Measurements from ENCODE around the gene CCDC175. TPM values are rescaled to one million over a fixed set of nuclear protein-coding genes. Genes with fewer than 3 reads are reported as not detected.

CCDC175 gene
- total and polyA plus RNA-seq, 7 donors = not detected

DNA sequence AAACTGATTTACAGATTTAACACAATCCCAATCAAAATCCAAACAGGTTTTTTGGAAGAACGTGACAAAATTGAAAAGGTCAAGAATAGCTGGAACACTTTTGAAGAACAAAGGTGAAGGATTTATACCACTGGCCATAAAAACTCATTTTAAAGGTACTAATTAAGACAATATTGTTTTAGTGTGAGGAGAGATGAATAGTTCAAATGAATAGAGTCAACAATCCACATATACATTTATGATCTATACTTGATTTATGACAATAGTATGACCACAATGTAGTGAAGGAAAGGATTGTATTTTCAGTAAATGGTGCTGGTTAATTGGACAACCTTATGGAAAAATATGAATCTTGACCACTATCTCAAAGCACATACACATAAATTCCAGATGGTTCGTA is 29.3 kb downstream of the CCDC175 start:
- Histone ChIP-seq H3K9me3 (no peaks in the 10 kb centered on the region), H3K4me1 (no peaks in the 10 kb centered on the region), H3K36me3 (no peaks in the 10 kb centered on the region), H3K27ac (no peak overlapping the region), H3K4me3 (no peak overlapping the region), H3K27me3 (no peaks in the 10 kb centered on the region)
- intact Hi-C loops (cut with DNase I) = no loop called here
- 15 to 73% methylated on average over 2 of the region's 2 CpGs for WGBS, 2 donors
- no peak for DNase-seq
- TF ChIP-seq EP300 (IDR thresholded peaks at IDR 0.05) (no peak), POLR2AphosphoS5 (IDR thresholded peaks at IDR 0.05) (no peak), POLR2A (IDR thresholded peaks at IDR 0.05) (no peak)
- TF ChIP-seq, protein P1, sequence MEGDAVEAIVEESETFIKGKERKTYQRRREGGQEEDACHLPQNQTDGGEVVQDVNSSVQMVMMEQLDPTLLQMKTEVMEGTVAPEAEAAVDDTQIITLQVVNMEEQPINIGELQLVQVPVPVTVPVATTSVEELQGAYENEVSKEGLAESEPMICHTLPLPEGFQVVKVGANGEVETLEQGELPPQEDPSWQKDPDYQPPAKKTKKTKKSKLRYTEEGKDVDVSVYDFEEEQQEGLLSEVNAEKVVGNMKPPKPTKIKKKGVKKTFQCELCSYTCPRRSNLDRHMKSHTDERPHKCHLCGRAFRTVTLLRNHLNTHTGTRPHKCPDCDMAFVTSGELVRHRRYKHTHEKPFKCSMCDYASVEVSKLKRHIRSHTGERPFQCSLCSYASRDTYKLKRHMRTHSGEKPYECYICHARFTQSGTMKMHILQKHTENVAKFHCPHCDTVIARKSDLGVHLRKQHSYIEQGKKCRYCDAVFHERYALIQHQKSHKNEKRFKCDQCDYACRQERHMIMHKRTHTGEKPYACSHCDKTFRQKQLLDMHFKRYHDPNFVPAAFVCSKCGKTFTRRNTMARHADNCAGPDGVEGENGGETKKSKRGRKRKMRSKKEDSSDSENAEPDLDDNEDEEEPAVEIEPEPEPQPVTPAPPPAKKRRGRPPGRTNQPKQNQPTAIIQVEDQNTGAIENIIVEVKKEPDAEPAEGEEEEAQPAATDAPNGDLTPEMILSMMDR (IDR thresholded peaks at IDR 0.05) = no peak

DNA sequence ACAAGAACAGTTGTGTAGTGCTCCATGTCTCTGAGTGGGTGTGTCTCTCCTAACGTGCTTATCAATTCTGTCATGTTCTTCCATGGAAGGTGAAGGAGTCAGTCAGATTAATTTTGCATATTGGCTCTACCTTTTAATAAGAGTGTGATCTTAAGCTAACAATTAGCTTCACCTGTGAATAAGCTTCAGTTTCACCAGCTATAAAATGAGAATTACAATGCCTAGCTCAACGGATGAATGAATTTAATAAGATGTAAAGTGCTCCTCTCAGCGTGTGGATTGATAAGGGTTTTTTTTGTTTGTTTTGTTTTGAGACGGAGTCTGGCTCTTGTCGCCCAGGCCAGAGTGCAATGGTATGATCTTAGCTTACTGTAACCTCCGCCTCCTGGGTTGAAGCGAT is 32.7 kb downstream of the CCDC175 start:
- no peak overlapping the region for H3K4me3 ChIP-seq
- TF ChIP-seq, protein P1 (IDR thresholded peaks at IDR 0.05) = no peak
- TF ChIP-seq POLR2AphosphoS5 (IDR thresholded peaks at IDR 0.05) (no peak), POLR2A (IDR thresholded peaks at IDR 0.05) (no peak), EP300 (IDR thresholded peaks at IDR 0.05) (no peak)
- H3K27ac ChIP-seq = no peak overlapping the region
- intact Hi-C loops (cut with DNase I) = no loop called here
- H3K27me3 ChIP-seq = no peaks in the 10 kb centered on the region
- 41 to 68% methylated on average over 7 of the region's 7 CpGs for WGBS, 2 donors
- no peaks in the 10 kb centered on the region for H3K9me3 ChIP-seq
- DNase-seq = no peak
- H3K36me3 ChIP-seq = no peaks in the 10 kb centered on the region
- H3K4me1 ChIP-seq = no peaks in the 10 kb centered on the region

DNA sequence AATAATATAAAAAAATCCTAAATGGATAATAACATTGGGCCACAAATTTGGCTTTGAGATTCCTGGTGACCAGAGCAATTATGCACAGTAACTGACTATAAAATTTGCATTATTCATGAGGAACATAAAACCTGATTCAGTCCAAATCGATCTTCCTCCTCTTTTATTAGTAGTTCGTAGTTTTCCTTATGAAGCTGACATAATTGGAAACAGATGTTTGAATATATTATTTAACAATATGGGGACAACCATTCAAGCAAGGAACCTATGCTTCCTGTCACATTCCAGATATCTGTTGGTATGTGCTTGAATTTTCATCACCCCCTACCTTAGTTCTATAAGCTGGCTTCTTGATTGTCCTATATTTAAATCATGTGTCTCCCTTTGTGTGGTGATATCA is 34.9 kb downstream of the CCDC175 start:
- TF ChIP-seq, protein P1 (IDR thresholded peaks at IDR 0.05) = no peak
- TF ChIP-seq EP300 (IDR thresholded peaks at IDR 0.05) (no peak), POLR2A (IDR thresholded peaks at IDR 0.05) (no peak), POLR2AphosphoS5 (IDR thresholded peaks at IDR 0.05) (no peak)
- Histone ChIP-seq H3K4me3 (no peak overlapping the region), H3K27me3 (no peaks in the 10 kb centered on the region), H3K9me3 (no peaks in the 10 kb centered on the region), H3K36me3 (no peaks in the 10 kb centered on the region), H3K27ac (no peak overlapping the region), H3K4me1 (no peaks in the 10 kb centered on the region)
- intact Hi-C loops (cut with DNase I) = no loop called here
- 87 to 90% methylated on average over 2 of the region's 2 CpGs for WGBS, 2 donors
- DNase-seq = no peak

DNA sequence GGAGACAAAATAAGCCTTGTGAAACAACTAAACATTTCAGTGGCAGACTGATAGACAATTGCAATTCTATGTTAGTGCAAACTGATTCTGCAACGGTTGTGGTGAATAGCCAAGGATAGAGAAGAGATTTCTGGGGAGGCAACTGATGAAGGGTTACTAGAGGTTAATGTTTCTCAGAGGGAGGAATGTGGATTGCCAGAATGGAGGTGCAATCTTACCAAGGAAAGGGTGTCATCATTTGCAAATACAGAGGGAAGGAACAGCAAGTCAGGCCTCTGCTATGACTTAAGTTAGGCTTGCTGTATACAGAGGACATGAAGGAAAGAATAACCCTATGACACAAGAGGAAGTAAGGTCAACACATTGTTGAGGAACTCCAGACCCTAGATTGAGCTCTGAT is 35.8 kb downstream of the CCDC175 start:
- Histone ChIP-seq H3K27ac (no peak overlapping the region), H3K9me3 (no peaks in the 10 kb centered on the region), H3K4me1 (no peaks in the 10 kb centered on the region), H3K27me3 (no peaks in the 10 kb centered on the region), H3K36me3 (no peaks in the 10 kb centered on the region), H3K4me3 (no peak overlapping the region)
- DNase-seq = no peak
- 43 to 52% methylated on average over 1 of the region's 1 CpG for WGBS, 2 donors
- TF ChIP-seq EP300 (IDR thresholded peaks at IDR 0.05) = no peak
- TF ChIP-seq, protein P1 (IDR thresholded peaks at IDR 0.05) = no peak
- TF ChIP-seq POLR2AphosphoS5 (IDR thresholded peaks at IDR 0.05) = no peak
- TF ChIP-seq POLR2A (IDR thresholded peaks at IDR 0.05) = no peak
- intact Hi-C loops (cut with DNase I) = no loop called here

DNA sequence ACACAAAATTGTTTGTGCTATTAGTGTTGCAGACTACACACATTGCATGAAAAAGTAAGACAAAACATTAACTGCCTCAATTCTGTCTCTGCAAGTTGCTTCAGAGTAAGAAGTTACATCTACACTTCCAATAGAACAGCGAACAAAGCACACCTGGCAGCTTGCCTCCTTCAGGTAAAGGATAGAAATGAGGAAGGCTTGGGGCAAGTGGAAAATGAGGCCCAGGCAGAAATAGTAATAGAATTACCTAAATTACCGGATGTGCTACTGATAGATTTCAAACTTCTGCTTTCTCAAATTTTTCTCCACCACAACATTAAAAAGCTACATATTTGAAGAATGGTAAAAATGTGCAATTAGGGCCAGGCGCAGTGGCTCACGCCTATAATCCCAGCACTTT is 37.7 kb downstream of the CCDC175 start:
- Histone ChIP-seq H3K4me1 (no peaks in the 10 kb centered on the region), H3K27me3 (no peaks in the 10 kb centered on the region), H3K27ac (no peak overlapping the region), H3K4me3 (no peak overlapping the region), H3K9me3 (no peaks in the 10 kb centered on the region), H3K36me3 (no peaks in the 10 kb centered on the region)
- no peak for TF ChIP-seq EP300 (IDR thresholded peaks at IDR 0.05)
- TF ChIP-seq POLR2AphosphoS5 (IDR thresholded peaks at IDR 0.05) = no peak
- TF ChIP-seq, protein P1 (IDR thresholded peaks at IDR 0.05) = no peak
- TF ChIP-seq POLR2A (IDR thresholded peaks at IDR 0.05) = no peak
- no peak for DNase-seq
- 80 to 92% methylated on average over 4 of the region's 4 CpGs for WGBS, 2 donors
- intact Hi-C loops (cut with DNase I) = no loop called here

Measured in sigmoid colon (tissue), 7 donors.